GM12873 (cell line): ENCODE measurements around the gene SCART1.

Experiments
- TF ChIP-seq, protein P1 (sequence below): IDR thresholded peaks from 2 replicates; pipeline ENCODE4 v1.5.1; 2012; ENCODE audit warnings: low read depth, mild to moderate bottlenecking, moderate library complexity, low read length, control low read depth; ENCODE audit not compliant: insufficient read depth; ENCODE audit errors: missing control alignments

Gene SCART1

GRCh38 chr10:133471300-133472109 is 17.8 kb downstream of the SCART1 start:
- TF ChIP-seq, protein P1, sequence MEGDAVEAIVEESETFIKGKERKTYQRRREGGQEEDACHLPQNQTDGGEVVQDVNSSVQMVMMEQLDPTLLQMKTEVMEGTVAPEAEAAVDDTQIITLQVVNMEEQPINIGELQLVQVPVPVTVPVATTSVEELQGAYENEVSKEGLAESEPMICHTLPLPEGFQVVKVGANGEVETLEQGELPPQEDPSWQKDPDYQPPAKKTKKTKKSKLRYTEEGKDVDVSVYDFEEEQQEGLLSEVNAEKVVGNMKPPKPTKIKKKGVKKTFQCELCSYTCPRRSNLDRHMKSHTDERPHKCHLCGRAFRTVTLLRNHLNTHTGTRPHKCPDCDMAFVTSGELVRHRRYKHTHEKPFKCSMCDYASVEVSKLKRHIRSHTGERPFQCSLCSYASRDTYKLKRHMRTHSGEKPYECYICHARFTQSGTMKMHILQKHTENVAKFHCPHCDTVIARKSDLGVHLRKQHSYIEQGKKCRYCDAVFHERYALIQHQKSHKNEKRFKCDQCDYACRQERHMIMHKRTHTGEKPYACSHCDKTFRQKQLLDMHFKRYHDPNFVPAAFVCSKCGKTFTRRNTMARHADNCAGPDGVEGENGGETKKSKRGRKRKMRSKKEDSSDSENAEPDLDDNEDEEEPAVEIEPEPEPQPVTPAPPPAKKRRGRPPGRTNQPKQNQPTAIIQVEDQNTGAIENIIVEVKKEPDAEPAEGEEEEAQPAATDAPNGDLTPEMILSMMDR, result no peak

GRCh38 chr10:133473270-133473669 is 19.5 kb downstream of the SCART1 start:
- TF ChIP-seq, protein P1, result no peak

DNA sequence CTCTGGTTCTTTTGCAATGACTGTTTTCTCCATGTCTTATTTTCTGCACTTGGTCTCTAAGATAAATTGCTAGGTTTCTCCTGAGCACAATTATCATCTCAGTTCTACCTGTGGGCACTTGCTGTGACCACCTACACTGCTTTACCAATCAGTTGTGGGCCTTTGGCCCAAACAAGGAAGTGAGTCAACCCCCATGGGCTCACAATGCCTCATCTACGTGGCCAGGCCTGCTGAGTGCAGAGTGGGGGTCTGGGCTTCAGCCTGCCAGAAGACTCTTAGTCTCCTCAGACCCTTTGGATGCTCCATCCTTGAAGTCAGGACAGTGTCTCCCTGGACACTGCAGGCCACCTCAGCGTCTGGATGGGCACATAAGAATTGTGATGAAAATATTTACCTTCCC is 20.3 kb downstream of the SCART1 start:
- TF ChIP-seq, protein P1, result no peak

DNA sequence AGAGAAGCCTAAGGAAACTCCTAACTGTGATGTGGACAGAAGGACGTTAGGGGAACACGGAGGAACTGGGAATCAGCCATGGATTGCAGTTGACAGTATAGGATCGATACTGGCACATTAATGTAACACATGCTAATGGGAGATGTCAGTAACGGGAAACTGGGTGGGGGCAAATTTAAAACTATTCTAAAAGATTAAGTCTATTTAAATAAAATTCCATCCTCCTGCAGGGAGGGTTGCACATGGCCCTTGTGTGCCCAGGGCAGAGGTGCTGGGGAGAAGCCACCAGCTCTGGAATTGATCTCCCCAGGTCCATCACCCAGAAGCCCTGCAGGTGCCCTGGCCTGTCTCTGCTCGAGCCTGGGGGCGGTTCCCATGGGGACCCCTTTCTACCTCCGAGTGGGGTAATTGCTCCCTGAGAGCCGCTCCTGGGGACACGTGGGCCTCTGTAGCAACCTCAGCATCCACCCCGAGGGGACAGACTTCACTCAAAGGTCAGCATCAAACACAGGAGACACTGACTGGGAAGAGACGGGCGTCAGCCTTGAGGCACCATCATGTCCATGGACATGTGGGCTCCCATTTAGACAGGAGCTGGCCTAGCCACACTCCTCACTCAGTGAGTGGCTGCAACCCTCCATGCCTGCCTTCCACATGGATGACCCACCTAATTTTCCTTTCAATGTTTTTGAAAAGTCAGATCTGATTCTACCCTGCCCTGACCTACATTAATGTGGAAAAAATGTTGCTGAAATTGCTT is 21.1 kb downstream of the SCART1 start:
- TF ChIP-seq, protein P1, result no peak

GRCh38 chr10:133475425-133475734 is 21.6 kb downstream of the SCART1 start:
- TF ChIP-seq, protein P1, result no peak

GRCh38 chr10:133475821-133476640 is 22.3 kb downstream of the SCART1 start:
- TF ChIP-seq, protein P1, result no peak

GRCh38 chr10:133476641-133476990 is 22.9 kb downstream of the SCART1 start:
- TF ChIP-seq, protein P1, result no peak
